K562 (cell line): Measurements from ENCODE around the gene ENTPD8. TPM values are rescaled to one million over a fixed set of nuclear protein-coding genes. Genes with fewer than 3 reads are reported as not detected.

Experiments used
- ATAC-seq: fragments of 200-7000 bp; cut with Tn5 transposase; 3 replicates; pipeline ENCODE4 v1.9.1; 2020; ENCODE audit warnings: moderate library complexity
- BruUV-seq: library from RNA; stranded (reverse); fragments of 400-500 nt; replicated peaks from 2 replicates; lab custom pipeline; 2021; lab: Mats Ljungman, UMichigan
- CTCF ChIA-PET: fragments of 300-600 bp; formaldehyde crosslinking; extraction: SDS; loops from one replicate; lab custom pipeline; 2021; ENCODE audit warnings: low intra/inter-chr PET ratio; lab: Yijun Ruan, JAX
- POLR2A ChIA-PET: fragments of 300-600, 350-650 bp; sonication (Branson Sonifier 250); formaldehyde crosslinking; extraction: SDS; loops from one replicate; lab custom pipeline; 2021; ENCODE audit warnings: antibody characterized with exemption, inconsistent platforms; lab: Yijun Ruan, JAX
- DNase-seq, 4 experiments: peaks; one replicate each; pipeline versions ENCODE4 v3.0.0 to v3.0.0-alpha.2; 2011 to 2018; ENCODE audit warnings: low spot score in 3 of 4, mixed read lengths in 3 of 4; ENCODE audit errors: extremely low read depth in 1 of 4
- FAIRE-seq: peaks from 2 replicates; lab custom pipeline; 2011; peaks lifted over from hg19 to GRCh38; lab: Jason Lieb, UNC
- H2AFZ ChIP-seq: 2 replicates; pipeline ENCODE4 v1.6.0; 2011; ENCODE audit warnings: low read depth, low read length, control low read depth, inconsistent platforms
- H3K27ac ChIP-seq: fragments of 200-600 bp; 3 replicates; pipeline ENCODE4 v1.8.0; 2011; ENCODE audit warnings: low read depth, mild to moderate bottlenecking, control low read depth, inconsistent platforms, low read length, moderate library complexity, mixed read lengths; ENCODE audit errors: extremely low read depth
- H3K27me3 ChIP-seq, 2 experiments: fragments of 300-600 bp in 1 of 2; 2 replicates in 1 of 2; 3 replicates in 1 of 2; pipeline versions ENCODE4 v1.6.0 to v1.8.0; 2011; ENCODE audit warnings: inconsistent platforms in 2 of 2, low read length in 2 of 2, mild to moderate bottlenecking in 1 of 2, mixed read lengths in 1 of 2, moderate library complexity in 1 of 2; ENCODE audit not compliant: control insufficient read depth in 2 of 2, insufficient read depth in 2 of 2
- H3K36me3 ChIP-seq: fragments of 300-600 bp; 3 replicates; pipeline ENCODE4 v1.8.0; 2011; ENCODE audit warnings: mild to moderate bottlenecking, low read length, inconsistent platforms; ENCODE audit not compliant: control insufficient read depth, insufficient read depth
- H3K4me1 ChIP-seq, 2 experiments: fragments of 200-600 bp in 1 of 2; replicated peaks in 1 of 2; 2 replicates in 1 of 2; 3 replicates in 1 of 2; pipeline versions ENCODE4 v1.5.1 to v1.8.0; 2011; ENCODE audit warnings: inconsistent platforms in 2 of 2, low read length in 2 of 2, mild to moderate bottlenecking in 1 of 2, mixed read lengths in 1 of 2, moderate library complexity in 1 of 2; ENCODE audit not compliant: control insufficient read depth in 2 of 2, insufficient read depth in 2 of 2
- H3K4me2 ChIP-seq: 2 replicates; pipeline ENCODE4 v1.6.1; 2011; ENCODE audit warnings: low read length, control low read depth, inconsistent platforms, mixed read lengths; ENCODE audit not compliant: insufficient read depth
- H3K4me3 ChIP-seq: fragments of 200-600 bp; sonication (generic), shearing (Covaris generic); 2 replicates; pipeline ENCODE4 v1.5.1; 2016; ENCODE audit warnings: control low read depth, inconsistent platforms
- H3K79me2 ChIP-seq: fragments of 200-600 bp; 3 replicates; pipeline ENCODE4 v1.8.0; 2011; ENCODE audit warnings: low read length, inconsistent platforms; ENCODE audit not compliant: control insufficient read depth, insufficient read depth
- H3K9ac ChIP-seq, 2 experiments: 2 replicates each; pipeline versions ENCODE4 v1.6.0 to v1.6.1; 2011; ENCODE audit warnings: low read depth in 2 of 2, low read length in 2 of 2, control low read depth in 1 of 2, inconsistent platforms in 1 of 2, mild to moderate bottlenecking in 1 of 2, mixed read lengths in 1 of 2; ENCODE audit not compliant: insufficient read depth in 1 of 2
- H3K9me1 ChIP-seq: one replicate; pipeline ENCODE4 v1.6.0; 2011; ENCODE audit warnings: inconsistent platforms, mild to moderate bottlenecking, low read length, moderate library complexity; ENCODE audit not compliant: control insufficient read depth, insufficient read depth
- H3K9me3 ChIP-seq: replicated peaks from 2 replicates; pipeline ENCODE4 v1.5.1; 2011; ENCODE audit warnings: low read depth, low read length, inconsistent platforms; ENCODE audit not compliant: control insufficient read depth, insufficient read depth
- H4K20me1 ChIP-seq: replicated peaks from 2 replicates; pipeline ENCODE4 v1.6.1; 2011; ENCODE audit warnings: low read length, inconsistent platforms, mixed read lengths; ENCODE audit not compliant: control insufficient read depth, insufficient read depth
- RAD51 ChIP-seq: fragments of 450-650 bp; IDR thresholded peaks from 2 replicates; pipeline ENCODE4 v1.7.1; 2016; ENCODE audit warnings: low read depth, mild to moderate bottlenecking, borderline replicate concordance
- ZBTB2 ChIP-seq: fragments of 450-650 bp; IDR thresholded peaks from 2 replicates; pipeline ENCODE4 v1.6.1; 2016; ENCODE audit warnings: antibody characterized with exemption
- ZBTB26 ChIP-seq: fragments of 450-650 bp; formaldehyde crosslinking; IDR thresholded peaks from 2 replicates; pipeline ENCODE4 v1.4.0; 2022; ENCODE audit warnings: missing genetic modification characterization
- ZBTB7A ChIP-seq: IDR thresholded peaks from 2 replicates; pipeline ENCODE4 v1.6.1; 2011; ENCODE audit warnings: low read depth, mild to moderate bottlenecking, low read length, moderate library complexity, borderline replicate concordance; ENCODE audit not compliant: control insufficient read depth
- WGBS: fragments of 100-300 bp; shearing (Covaris generic); methylation state at CpG from one replicate; pipeline ENCODE4 v1.1.6; 2016; ENCODE audit warnings: low coverage, mixed read lengths; ENCODE audit not compliant: insufficient coverage; ENCODE audit errors: missing lambda C conversion rate; 5-methylcytosine and 5-hydroxymethylcytosine counted together
- in situ Hi-C: fragments of 300-500 bp; cut with MboI; formaldehyde crosslinking; loops from 4 replicates; pipeline ENCODE4 v1.15.0; 2018; ENCODE audit warnings: inconsistent platforms, mixed read lengths
- intact Hi-C: fragments of 100-400 bp; cut with micrococcal nuclease; formaldehyde crosslinking; loops from 2 replicates; pipeline ENCODE4 v1.14.2; 2022
- polyA plus RNA-seq, 8 experiments: library from polyadenylated mRNA; depleted of rRNA in 4 of 8; stranded (reverse) in 5 of 8; unstranded in 3 of 8; fragments of >200 nt; fragmentation: Nextera tagmentation in 2 of 8; fragmentation: Illumina TruSeq in 1 of 8; extraction: Ambion mirVana in 2 of 8; extraction: Trizol in 1 of 8; gene quantifications; 2 replicates each; pipeline versions ENCODE4 v1.2.1 to v1.2.3, GENCODE V29; 2011 to 2014; ENCODE audit warnings: inconsistent platforms in 1 of 8, missing spikeins in 1 of 8
- total RNA-seq, 7 experiments: library from RNA; depleted of rRNA in 6 of 7; stranded (reverse); fragments of >200 nt in 6 of 7; fragmentation: Illumina TruSeq in 2 of 7; extraction: Trizol in 2 of 7; gene quantifications; 2 replicates each; pipeline versions ENCODE4 v1.2.1 to v1.2.3, GENCODE V29; 2011 to 2021; ENCODE audit warnings: low replicate concordance in 1 of 7

The ENTPD8 gene
- total and polyA plus RNA-seq, 9 of the 15 experiments (the other 6 are each of a cell fraction or from before 2014, with no cell fraction given), result 0.06 to 0.27 (median 0.19) TPM; not detected in 5

GRCh38 chr9:137437691-137438590 lies 3.2 kb downstream of the ENTPD8 start:
- no TSS peak for BruUV-seq
- Histone ChIP-seq H4K20me1 (no peaks in the 10 kb centered on the region), H3K79me2 (no peaks in the 10 kb centered on the region), H3K9me1 (no peaks in the 10 kb centered on the region), H3K9me3 (no peaks in the 10 kb centered on the region), H3K36me3 (no peaks in the 10 kb centered on the region), H3K27ac (no peak overlapping the region), H3K9ac (peak overlapping the region in 1 of 2 experiments; percentile 1; a peak in 1 of 4 replicates), H2AFZ (no peak overlapping the region), H3K4me2 (no peak overlapping the region), H3K4me1 (peaks cover 14 to 72% of the 10 kb centered on the region in 2 experiments; a peak in 4 of 5 replicates), H3K27me3 (no peaks in the 10 kb centered on the region), H3K4me3 (no peak overlapping the region)
- ATAC-seq (no peak), FAIRE-seq (no peak), DNase-seq (no peak)
- TF ChIP-seq ZBTB7A, result peak; percentile 45; the same call in 1 of the 2 replicates
- no peak for TF ChIP-seq ZBTB2
- no peak for TF ChIP-seq RAD51
- no peak for TF ChIP-seq ZBTB26 (CRISPR knock-in tag)
- CTCF ChIA-PET, result no interaction called here
- WGBS, result 40% methylated on average over 32 of the region's 40 CpGs
- in situ Hi-C loops, result no loop called here
- POLR2A ChIA-PET, result interaction anchor here (0.6 to 3.5 kb wide), 3 partner anchors 14 to 151 kb away, joined by 3 to 21 read pairs (median 5); partner anchors contain the start of genes EXD3 and NOXA1
- intact Hi-C loops, result no loop called here
